HepG2 (cell line): ENCODE measurements around the gene NR3C2. TPM values are rescaled to one million over a fixed set of nuclear protein-coding genes. Genes with fewer than 3 reads are reported as not detected.

ENCODE experiments used
- ZBTB10 ChIP-seq: sonication (generic); formaldehyde crosslinking; IDR thresholded peaks from 2 replicates; pipeline ENCODE4 v1.4.0; 2020; ENCODE audit warnings: missing genetic modification reagents, borderline replicate concordance
- ZBTB40 ChIP-seq, 2 experiments: fragments of 450-650 bp in 1 of 2; sonication (generic) in 1 of 2; formaldehyde crosslinking in 1 of 2; IDR thresholded peaks; 2 replicates each; pipeline versions ENCODE4 v1.6.1 to v1.8.0; 2016 to 2022; ENCODE audit warnings: antibody characterized with exemption in 1 of 2, mild to moderate bottlenecking in 1 of 2, missing genetic modification reagents in 1 of 2
- polyA plus RNA-seq, 8 experiments: library from polyadenylated mRNA; depleted of rRNA in 3 of 8; stranded (reverse) in 7 of 8; unstranded in 1 of 8; fragments of >200 nt; fragmentation: Illumina TruSeq in 4 of 8; extraction: Trizol in 4 of 8; gene quantifications; 2 replicates each; pipeline versions ENCODE4 v1.2.1 to v1.2.3, GENCODE V29; 2011 to 2016; ENCODE audit warnings: low read depth in 4 of 8, missing spikeins in 1 of 8, mixed read lengths in 1 of 8; ENCODE audit not compliant: insufficient read depth in 1 of 8
- total RNA-seq, 5 experiments: library from RNA; depleted of rRNA; stranded (reverse); fragments of >200 nt; fragmentation: Illumina TruSeq; extraction: Trizol; gene quantifications; 2 replicates each; pipeline ENCODE4 v1.2.3, GENCODE V29; 2016; ENCODE audit warnings: low read depth in 1 of 5

Gene NR3C2
- total and polyA plus RNA-seq, 2 of the 13 experiments (the other 11 are each of a cell fraction or from before 2014, with no cell fraction given): 0.26 to 0.46 TPM

GRCh38 chr4:148437439-148437838, 4.8 kb downstream of the NR3C2 start (continued):
- TF ChIP-seq ZBTB40 (IDR thresholded peaks at IDR 0.05): no peak
- no peak for TF ChIP-seq ZBTB40 (CRISPR knock-in tag; IDR thresholded peaks at IDR 0.05)
- no peak for TF ChIP-seq ZBTB10 (CRISPR knock-in tag)
